Measurements from ENCODE around the gene RHBDD3. TPM values are rescaled to one million over a fixed set of nuclear protein-coding genes. Genes with fewer than 3 reads are reported as not detected.

RHBDD3 gene
- total and polyA plus RNA-seq, 9 of the 15 experiments (the other 6 are each of a cell fraction or from before 2014, with no cell fraction given) = 0.32 to 35.6 (median 14.0) TPM

DNA sequence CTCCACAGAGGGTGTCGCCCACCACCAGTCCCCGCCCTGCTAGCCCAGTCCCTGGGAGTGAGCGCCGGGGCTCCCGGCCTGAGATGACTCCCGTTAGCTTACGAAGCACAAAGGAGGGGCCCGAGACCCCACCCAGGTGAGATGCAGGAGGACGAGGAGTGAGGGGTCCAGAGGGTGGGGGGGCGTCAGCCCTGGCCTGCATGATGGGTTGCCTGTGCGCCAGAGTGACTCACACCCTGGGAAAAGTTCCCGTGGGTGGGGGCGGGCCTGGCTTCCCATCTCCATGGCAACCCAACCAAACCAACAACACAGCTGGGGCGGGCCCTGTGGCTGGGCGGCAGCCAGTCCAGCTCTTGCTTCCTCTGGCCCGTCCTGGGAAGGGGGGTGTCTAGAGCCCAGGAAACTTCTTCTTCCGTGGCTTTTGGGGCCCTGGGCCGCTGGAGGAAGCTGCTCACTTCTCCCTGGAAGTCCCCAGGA is 43.1 kb upstream of the RHBDD3 start (continued):
- peak; percentile 93 for TF ChIP-seq FOXJ3 (CRISPR knock-in tag; IDR thresholded peaks at IDR 0.05)
- no peak for TF ChIP-seq HMBOX1 (IDR thresholded peaks at IDR 0.05)
- peak; percentile 14; the same call in 1 of the 2 replicates for TF ChIP-seq RBFOX2 (IDR thresholded peaks at IDR 0.05; ENCODE audit: low read depth, low read length)
- TF ChIP-seq, protein P1, sequence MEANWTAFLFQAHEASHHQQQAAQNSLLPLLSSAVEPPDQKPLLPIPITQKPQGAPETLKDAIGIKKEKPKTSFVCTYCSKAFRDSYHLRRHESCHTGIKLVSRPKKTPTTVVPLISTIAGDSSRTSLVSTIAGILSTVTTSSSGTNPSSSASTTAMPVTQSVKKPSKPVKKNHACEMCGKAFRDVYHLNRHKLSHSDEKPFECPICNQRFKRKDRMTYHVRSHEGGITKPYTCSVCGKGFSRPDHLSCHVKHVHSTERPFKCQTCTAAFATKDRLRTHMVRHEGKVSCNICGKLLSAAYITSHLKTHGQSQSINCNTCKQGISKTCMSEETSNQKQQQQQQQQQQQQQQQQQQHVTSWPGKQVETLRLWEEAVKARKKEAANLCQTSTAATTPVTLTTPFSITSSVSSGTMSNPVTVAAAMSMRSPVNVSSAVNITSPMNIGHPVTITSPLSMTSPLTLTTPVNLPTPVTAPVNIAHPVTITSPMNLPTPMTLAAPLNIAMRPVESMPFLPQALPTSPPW (CRISPR knock-in tag; IDR thresholded peaks at IDR 0.05) = peak; percentile 89
- TF ChIP-seq ZNF75A (CRISPR knock-in tag; IDR thresholded peaks at IDR 0.05) = no peak
- TF ChIP-seq TAF15 (IDR thresholded peaks at IDR 0.05; ENCODE audit: low read depth, low read length) = no peak
- TF ChIP-seq, protein P2, sequence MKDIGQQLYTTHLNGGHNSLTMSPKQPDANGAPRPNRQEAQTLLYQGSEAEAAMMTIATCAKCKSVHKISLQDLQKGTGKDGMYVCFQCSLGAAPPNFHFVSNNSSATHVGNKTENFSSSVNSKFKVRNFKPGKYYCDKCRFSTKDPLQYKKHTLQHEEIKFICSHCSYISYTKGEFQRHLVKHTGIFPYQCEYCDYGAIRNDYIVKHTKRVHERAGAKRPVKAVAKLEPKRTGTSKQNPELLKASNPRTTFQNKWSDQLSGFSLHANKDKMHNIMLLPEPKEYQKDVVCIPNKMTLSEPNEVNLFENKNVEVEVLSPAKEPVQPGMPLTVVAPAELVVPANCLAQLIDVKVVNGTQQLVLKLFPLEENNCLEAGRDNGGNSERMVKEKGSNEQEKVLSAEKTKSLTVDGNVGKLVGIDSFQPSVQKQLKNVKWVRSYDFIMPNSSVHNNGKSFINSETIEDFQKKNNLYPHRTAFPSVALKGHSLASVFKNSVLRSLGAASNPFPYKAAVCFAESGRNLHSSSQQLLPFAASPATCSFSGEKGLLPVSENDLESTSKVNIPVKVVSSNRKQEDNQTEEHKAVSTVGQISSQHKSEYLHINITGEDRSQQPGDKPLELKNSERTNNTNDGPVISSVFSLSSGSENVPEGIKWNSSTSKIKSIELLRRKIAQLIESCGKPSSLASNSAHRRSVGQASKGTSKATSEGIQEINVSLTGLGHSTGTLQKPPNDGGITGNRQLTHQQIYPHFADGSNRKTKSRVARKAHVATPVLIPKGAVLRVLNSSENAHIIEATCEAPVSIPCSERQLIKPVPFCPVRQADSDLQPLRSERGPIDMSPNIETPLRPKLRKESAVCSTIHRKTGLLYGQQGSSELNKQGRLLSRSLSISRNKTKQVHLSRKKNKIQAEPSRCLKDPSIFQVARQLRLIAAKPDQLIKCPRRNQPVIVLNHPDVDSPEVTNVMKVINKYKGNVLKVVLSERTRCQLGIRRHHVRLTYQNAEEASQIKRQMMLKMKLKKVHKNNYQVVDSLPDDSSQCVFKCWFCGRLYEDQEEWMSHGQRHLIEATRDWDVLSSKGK (CRISPR knock-in tag; IDR thresholded peaks at IDR 0.05) = no peak
- TF ChIP-seq RFX1 (IDR thresholded peaks at IDR 0.05) = peak; percentile 96
- no peak for TF ChIP-seq CBX2 (IDR thresholded peaks at IDR 0.05; ENCODE audit: insufficient read depth, low read length, poor library complexity, severe bottlenecking)
- TF ChIP-seq RFX7 (CRISPR knock-in tag; IDR thresholded peaks at IDR 0.05) = no peak
- TF ChIP-seq PHB2 (IDR thresholded peaks at IDR 0.05; ENCODE audit: low read depth) = no peak
- TF ChIP-seq ZFP30 (CRISPR knock-in tag; IDR thresholded peaks at IDR 0.05; ENCODE audit: borderline replicate concordance) = no peak
- TF ChIP-seq ASH1L (IDR thresholded peaks at IDR 0.05; ENCODE audit: borderline replicate concordance, low read depth, partially characterized antibody) = no peak
- no peak for TF ChIP-seq ARID3B (CRISPR knock-in tag; IDR thresholded peaks at IDR 0.05; ENCODE audit: borderline replicate concordance)
- TF ChIP-seq ILK (tag; IDR thresholded peaks at IDR 0.05; ENCODE audit: borderline replicate concordance, low read depth) = no peak
- TF ChIP-seq EGR1 (conservative IDR thresholded peaks at IDR 0.05) = peak; percentile 85
- no peak for TF ChIP-seq DNMT1 (IDR thresholded peaks at IDR 0.05)
- no peak for TF ChIP-seq FOXP4 (CRISPR knock-in tag; IDR thresholded peaks at IDR 0.05; ENCODE audit: borderline replicate concordance)
- TF ChIP-seq LEF1 (IDR thresholded peaks at IDR 0.05) = no peak
- no peak for TF ChIP-seq RNF2 (IDR thresholded peaks at IDR 0.05)

All from K562 (cell line).